Measurements from ENCODE around the gene TCHP. TPM values are rescaled to one million over a fixed set of nuclear protein-coding genes. Genes with fewer than 3 reads are reported as not detected.
A peak's percentile ranks its signal among the peaks of the same experiment; 100 is the strongest.

Gene TCHP
- total and polyA plus RNA-seq, 8 donors = 8.4 to 20.9 (median 10.7) TPM

- no peak for FAIRE-seq
- DNase-seq = peak; percentile 75 to 95 (median 87)
Measured at GRCh38 chr12:109915171-109916040, 15.3 kb downstream of the TCHP start.

GRCh38 chr12:109916045-109916444 is 16.0 kb downstream of the TCHP start:
- H3K27me3 ChIP-seq = no peaks in the 10 kb centered on the region
- TF ChIP-seq CTCF (IDR thresholded peaks at IDR 0.05) = no peak
- peak overlapping the region in 2 of 4 donors; percentile 12 to 31 for H3K27ac ChIP-seq
- H3K4me3 ChIP-seq = no peak overlapping the region
- 72 to 76% methylated on average over 4 of the region's 4 CpGs for WGBS, 2 donors
- intact Hi-C loops (cut with DNase I) = no loop called here
- no peak for ATAC-seq
- H3K9me3 ChIP-seq = no peaks in the 10 kb centered on the region
- peaks cover 0 to 6% (median 4%) of the 10 kb centered on the region in 3 donors for H3K4me1 ChIP-seq
- peak in 1 of 6 donors; percentile 24 for DNase-seq
- peaks cover 0 to 44% (median 3%) of the 10 kb centered on the region in 3 donors for H3K36me3 ChIP-seq
- no peak for FAIRE-seq

More at GRCh38 chr12:109915171-109916040, 15.3 kb downstream of the TCHP start:
- H3K4me1 ChIP-seq = peaks cover 0 to 6% (median 4%) of the 10 kb centered on the region in 3 donors
- WGBS, 2 donors = 50 to 53% methylated on average over 26 of the region's 26 CpGs
- no peak overlapping the region for H3K4me3 ChIP-seq
- intact Hi-C loops (cut with DNase I) = no loop called here
- TF ChIP-seq CTCF (IDR thresholded peaks at IDR 0.05) = no peak
- H3K36me3 ChIP-seq = peaks cover 0 to 46% (median 3%) of the 10 kb centered on the region in 3 donors
- no peaks in the 10 kb centered on the region for H3K27me3 ChIP-seq
- peak overlapping the region; percentile 12 to 59 (median 32) for H3K27ac ChIP-seq
- ATAC-seq = peak; percentile 93 to 97 (median 96)
- H3K9me3 ChIP-seq = no peaks in the 10 kb centered on the region

GRCh38 chr12:109919456-109919855 is 19.4 kb downstream of the TCHP start:
- H3K36me3 ChIP-seq = peaks cover 0 to 34% (median 3%) of the 10 kb centered on the region in 3 donors
- peaks cover 0 to 6% (median 4%) of the 10 kb centered on the region in 3 donors for H3K4me1 ChIP-seq
- DNase-seq (no peak), FAIRE-seq (no peak), ATAC-seq (no peak)
- 78 to 79% methylated on average over 10 of the region's 10 CpGs for WGBS, 2 donors
- no peaks in the 10 kb centered on the region for H3K27me3 ChIP-seq
- no peak for TF ChIP-seq CTCF (IDR thresholded peaks at IDR 0.05)
- intact Hi-C loops (cut with DNase I) = no loop called here
- H3K4me3 ChIP-seq = no peak overlapping the region
- no peaks in the 10 kb centered on the region for H3K9me3 ChIP-seq
- no peak overlapping the region for H3K27ac ChIP-seq

GRCh38 chr12:109920261-109920780 is 20.2 kb downstream of the TCHP start:
- H3K27me3 ChIP-seq = no peaks in the 10 kb centered on the region
- peaks cover 0 to 34% (median 3%) of the 10 kb centered on the region in 3 donors for H3K36me3 ChIP-seq
- DNase-seq (peak in 1 of 6 donors; percentile 35), FAIRE-seq (no peak), ATAC-seq (no peak)
- H3K4me1 ChIP-seq = peaks cover 0 to 6% (median under 1%) of the 10 kb centered on the region in 3 donors
- intact Hi-C loops (cut with DNase I) = no loop called here
- H3K4me3 ChIP-seq = no peak overlapping the region
- WGBS, 2 donors = 94 to 95% methylated on average over 11 of the region's 11 CpGs
- H3K27ac ChIP-seq = no peak overlapping the region
- no peak for TF ChIP-seq CTCF (IDR thresholded peaks at IDR 0.05)
- H3K9me3 ChIP-seq = no peaks in the 10 kb centered on the region

Measured in pancreas (tissue), 10 donors.